ENCODE results near the gene NRCAM.

The NRCAM gene

GRCh38 chr7:108236681-108237415 is 219.4 kb downstream of the NRCAM start:
- no peak for DNase-seq

GRCh38 chr7:108235451-108236061 is 220.7 kb downstream of the NRCAM start:
- no peak for DNase-seq

GRCh38 chr7:108234971-108235450 is 221.2 kb downstream of the NRCAM start:
- no peak for DNase-seq

- DNase-seq = no peak
These were observed 222.0 kb downstream of the NRCAM start for GRCh38 chr7:108234281-108234680.

GRCh38 chr7:108232076-108232475 is 224.2 kb downstream of the NRCAM start:
- no peak for DNase-seq

- DNase-seq = no peak
These were observed 225.0 kb downstream of the NRCAM start for GRCh38 chr7:108231221-108231620.

GRCh38 chr7:108227366-108227765 is 228.9 kb downstream of the NRCAM start:
- no peak for DNase-seq

- DNase-seq = no peak
These were observed 229.4 kb downstream of the NRCAM start for GRCh38 chr7:108226816-108227299.

GRCh38 chr7:108225531-108226181 is 230.6 kb downstream of the NRCAM start:
- DNase-seq = no peak

- no peak for DNase-seq
These were observed 231.8 kb downstream of the NRCAM start for GRCh38 chr7:108224387-108224786.

- DNase-seq = no peak
These were observed 233.9 kb downstream of the NRCAM start for GRCh38 chr7:108222236-108222892.

GRCh38 chr7:108211382-108212201 is 244.6 kb downstream of the NRCAM start:
- no peak for DNase-seq

- DNase-seq = no peak
These were observed 245.4 kb downstream of the NRCAM start for GRCh38 chr7:108210796-108211195.

- DNase-seq = no peak
These were observed 250.9 kb downstream of the NRCAM start for GRCh38 chr7:108205311-108205710.

- no peak for DNase-seq
These were observed 251.9 kb downstream of the NRCAM start for GRCh38 chr7:108204281-108204796.

- no peak for DNase-seq
These were observed 252.7 kb downstream of the NRCAM start for GRCh38 chr7:108203537-108203936.

- no peak for DNase-seq
These were observed 253.5 kb downstream of the NRCAM start for GRCh38 chr7:108202743-108203142.

GRCh38 chr7:108201766-108202165 is 254.5 kb downstream of the NRCAM start:
- no peak for DNase-seq

- no peak for DNase-seq
These were observed 255.9 kb downstream of the NRCAM start for GRCh38 chr7:108200326-108200725.

GRCh38 chr7:108197371-108198091 is 258.7 kb downstream of the NRCAM start:
- DNase-seq = no peak

- no peak for DNase-seq
These were observed 260.2 kb downstream of the NRCAM start for GRCh38 chr7:108196004-108196403.

Measured in NCI-H2227 treated with DMSO at 0.1 percent for 48 hours (cell line).